Gastrocnemius medialis (tissue), 4 donors: Measurements from ENCODE around the gene SMARCA4.

Experiments used
- CTCF ChIP-seq, 5 experiments: fragments of 450-650 bp in 3 of 5; fragments of 200-600 bp in 2 of 5; sonication (generic) in 2 of 5; IDR thresholded peaks in 4 of 5; conservative IDR thresholded peaks in 1 of 5; 1 replicate in 4 of 5; 2 replicates in 1 of 5; pipeline ENCODE4 v1.5.1; 2016 to 2019; ENCODE audit warnings: antibody characterized with exemption in 5 of 5, mild to moderate bottlenecking in 3 of 5, moderate library complexity in 3 of 5
- POLR2A ChIP-seq, 2 donors: fragments of 450-650 bp; IDR thresholded peaks; one replicate each; pipeline ENCODE4 v1.6.1; 2017; ENCODE audit warnings: antibody characterized with exemption in 2 of 2, mild to moderate bottlenecking in 2 of 2, moderate library complexity in 2 of 2

DNA sequence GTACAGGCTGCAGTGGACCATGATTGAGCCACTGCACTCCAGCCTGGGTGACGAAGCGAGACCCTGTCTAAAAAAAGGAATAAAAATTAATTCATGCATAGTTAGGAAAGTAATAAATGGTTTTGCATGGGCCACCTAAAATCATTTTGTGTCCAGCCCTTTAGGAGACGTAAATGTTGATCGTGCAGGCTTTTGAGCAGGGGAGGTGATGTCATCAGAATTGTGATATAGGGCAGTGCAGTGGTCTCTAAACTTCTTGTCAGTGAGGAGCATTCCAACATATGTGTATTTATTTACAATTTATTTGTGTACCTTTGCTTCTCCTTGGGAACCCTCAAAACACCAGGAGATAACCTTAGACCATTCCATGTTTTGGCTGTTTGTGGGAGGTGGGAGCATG lies 3.0 kb downstream of the SMARCA4 start:
- TF ChIP-seq CTCF (IDR thresholded peaks at IDR 0.05 in 4 of 5, conservative IDR thresholded peaks at IDR 0.05 in 1 of 5) (no peak), POLR2A (IDR thresholded peaks at IDR 0.05) (no peak)
